GM19463 (cell line): ENCODE data around the gene FBXO21.
"Not testable (repeated sequence)": the region's sequence is repeated elsewhere in the genome, so short reads cannot be mapped to it uniquely, and the experiment has no call there.

Source experiments
- ATAC-seq: cut with Tn5 transposase; IDR thresholded peaks from one replicate; pipeline ENCODE4 v1.9.1; 2021; ENCODE audit warnings: mild to moderate bottlenecking, moderate library complexity; ENCODE audit not compliant: unreplicated experiment

The FBXO21 gene

GRCh38 chr12:117190210-117190781 lies at the start of gene FBXO21:
FBXO21 (minus strand) TSS chr12:117190470; CDS start chr12:117190456, 14 bp downstream.
- peak; percentile 95 for ATAC-seq

GRCh38 chr12:117236456-117237001 lies 46.3 kb upstream of the FBXO21 start:
- no peak for ATAC-seq

GRCh38 chr12:117235261-117235660 lies 45.0 kb upstream of the FBXO21 start:
- no peak for ATAC-seq

- ATAC-seq: no peak
Observed at GRCh38 chr12:117234441-117234840, 44.2 kb upstream of the FBXO21 start.

GRCh38 chr12:117231750-117232149 lies 41.5 kb upstream of the FBXO21 start:
- no peak for ATAC-seq

- no peak for ATAC-seq
Observed at GRCh38 chr12:117228239-117228638, 38.0 kb upstream of the FBXO21 start.

- no peak for ATAC-seq
Observed at GRCh38 chr12:117227000-117227653, 36.9 kb upstream of the FBXO21 start.

GRCh38 chr12:117226505-117226904 lies 36.2 kb upstream of the FBXO21 start:
- ATAC-seq: no peak

GRCh38 chr12:117225179-117225578 lies 34.9 kb upstream of the FBXO21 start:
- ATAC-seq: no peak

- not testable (repeated sequence) for ATAC-seq
Observed at GRCh38 chr12:117220947-117221346, 30.7 kb upstream of the FBXO21 start.

GRCh38 chr12:117218149-117218548 lies 27.9 kb upstream of the FBXO21 start:
- ATAC-seq: no peak

GRCh38 chr12:117216686-117217085 lies 26.4 kb upstream of the FBXO21 start:
- ATAC-seq: no peak

GRCh38 chr12:117214797-117215196 lies 24.5 kb upstream of the FBXO21 start:
- ATAC-seq: no peak

GRCh38 chr12:117213295-117213808 lies 23.1 kb upstream of the FBXO21 start:
- ATAC-seq: no peak

GRCh38 chr12:117212563-117213190 lies 22.4 kb upstream of the FBXO21 start:
- peak; percentile 44 for ATAC-seq

- ATAC-seq: no peak
Observed at GRCh38 chr12:117210266-117210918, 20.1 kb upstream of the FBXO21 start.

- ATAC-seq: no peak
Observed at GRCh38 chr12:117209626-117210025, 19.4 kb upstream of the FBXO21 start.

GRCh38 chr12:117208811-117209455 lies 18.7 kb upstream of the FBXO21 start:
- no peak for ATAC-seq

- no peak for ATAC-seq
Observed at GRCh38 chr12:117208206-117208605, 17.9 kb upstream of the FBXO21 start.

GRCh38 chr12:117207675-117208074 lies 17.4 kb upstream of the FBXO21 start:
- no peak for ATAC-seq

- no peak for ATAC-seq
Observed at GRCh38 chr12:117202556-117202955, 12.3 kb upstream of the FBXO21 start.
